Kidney (tissue), 14 donors: ENCODE measurements around the gene GALNT5. TPM values are rescaled to one million over a fixed set of nuclear protein-coding genes. Genes with fewer than 3 reads are reported as not detected.

Source experiments
- DNase-seq, 5 donors: peaks; one replicate each; pipeline ENCODE4 v3.0.0-alpha.2; 2013 to 2020
- FAIRE-seq: peaks from 2 replicates; lab custom pipeline; 2012; peaks lifted over from hg19 to GRCh38; lab: Jason Lieb, UNC
- H3K27ac ChIP-seq, 2 donors: one replicate each; pipeline ENCODE4 v1.7.0; 2013; ENCODE audit warnings: low read depth in 2 of 2, low read length in 2 of 2, inconsistent platforms in 1 of 2
- H3K27me3 ChIP-seq: one replicate; pipeline ENCODE4 v1.7.1; 2013; ENCODE audit warnings: low read length, inconsistent platforms; ENCODE audit not compliant: control insufficient read depth, insufficient read depth
- H3K36me3 ChIP-seq, 3 donors: one replicate each; pipeline versions ENCODE4 v1.7.0 to v1.7.1; 2013; ENCODE audit warnings: low read length in 3 of 3, control low read depth in 1 of 3, inconsistent platforms in 1 of 3; ENCODE audit not compliant: insufficient read depth in 3 of 3, control insufficient read depth in 2 of 3
- H3K4me1 ChIP-seq, 3 donors: one replicate each; pipeline versions ENCODE4 v1.7.0 to v1.7.1; 2013; ENCODE audit warnings: low read length in 3 of 3, inconsistent platforms in 1 of 3, low read depth in 1 of 3; ENCODE audit not compliant: control insufficient read depth in 2 of 3, insufficient read depth in 2 of 3
- H3K4me3 ChIP-seq, 3 donors: one replicate each; pipeline versions ENCODE4 v1.7.0 to v1.8.1; 2013; ENCODE audit warnings: low read length in 3 of 3, control low read depth in 1 of 3, inconsistent platforms in 1 of 3
- H3K9ac ChIP-seq, 3 donors: one replicate each; pipeline versions ENCODE4 v1.7.0 to v1.7.1; 2013; ENCODE audit warnings: low read length in 3 of 3, control low read depth in 1 of 3, inconsistent platforms in 1 of 3
- H3K9me3 ChIP-seq, 3 donors: one replicate each; pipeline versions ENCODE4 v1.7.0 to v1.7.1; 2013; ENCODE audit warnings: low read length in 3 of 3, control low read depth in 1 of 3, inconsistent platforms in 1 of 3; ENCODE audit not compliant: control insufficient read depth in 2 of 3, insufficient read depth in 1 of 3
- intact Hi-C: fragments of 100-400 bp; cut with DNase I; formaldehyde crosslinking; loops from one replicate; pipeline ENCODE4 v1.11.1; 2022
- polyA plus RNA-seq: library from polyadenylated mRNA; stranded (reverse); fragments of 350-450 nt; fragmentation: Illumina TruSeq; extraction: RNeasy Lipid Tissue Mini Kit (QIAGEN cat#74804); gene quantifications from one replicate; pipeline ENCODE4 v1.2.3, GENCODE V29; 2014; ENCODE audit warnings: low read depth, low replicate concordance; ENCODE audit not compliant: insufficient read depth
- total RNA-seq: library from RNA; stranded (reverse); fragmentation: NEBNext Ultra II Directional; extraction: Animal tissue kit (Norgen Biotek cat#: 25700); gene quantifications from one replicate; pipeline ENCODE4 v1.2.1, GENCODE V29; 2021
- TF ChIP-seq, protein P1 (sequence below): IDR thresholded peaks from 3 replicates; pipeline ENCODE4 v1.5.1; 2012; ENCODE audit warnings: mild to moderate bottlenecking, moderate library complexity, borderline replicate concordance; ENCODE audit not compliant: insufficient read depth; ENCODE audit errors: extremely low read depth
- donor health status: control.
- donor health status: control.
- donor health status: control.
- donor health status: control.
- donor health status: control.
- donor health status: DM: yes; HTN: yes; CAD: no.
- donor health status: Normal renal cell carcinoma (clear cell type).

Gene GALNT5
- total and polyA plus RNA-seq, 2 donors from 2014 or later = 0.06 to 0.47 TPM

DNA sequence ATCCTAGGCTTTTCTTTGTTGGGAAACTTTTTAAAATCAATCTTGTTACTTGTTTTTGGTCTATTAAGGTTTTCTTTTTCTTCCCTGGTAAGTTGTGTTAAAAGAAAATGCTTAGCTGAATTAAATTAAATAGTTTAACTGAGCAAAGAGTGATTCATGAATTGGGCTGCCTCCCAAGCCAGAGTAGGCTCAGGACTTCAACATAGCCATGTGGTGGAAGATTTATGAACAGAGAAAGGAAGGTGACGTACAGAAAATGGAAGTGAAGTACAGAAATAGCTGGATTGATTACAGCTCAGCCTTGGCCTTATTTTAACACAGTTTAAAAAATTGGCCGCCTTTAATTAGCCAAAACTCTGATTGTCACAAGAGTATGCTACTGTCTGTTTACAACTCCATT lies 27.9 kb upstream of the GALNT5 start:
- H3K4me3 ChIP-seq = no peak overlapping the region
- no peak overlapping the region for H3K9ac ChIP-seq
- H3K4me1 ChIP-seq = no peaks in the 10 kb centered on the region
- peak in 1 of 5 donors; percentile 46 for DNase-seq
- H3K36me3 ChIP-seq = no peaks in the 10 kb centered on the region
- no peak overlapping the region for H3K27ac ChIP-seq
- FAIRE-seq = no peak
- no peaks in the 10 kb centered on the region for H3K9me3 ChIP-seq
- no peaks in the 10 kb centered on the region for H3K27me3 ChIP-seq
- intact Hi-C loops = no loop called here
- TF ChIP-seq, protein P1, sequence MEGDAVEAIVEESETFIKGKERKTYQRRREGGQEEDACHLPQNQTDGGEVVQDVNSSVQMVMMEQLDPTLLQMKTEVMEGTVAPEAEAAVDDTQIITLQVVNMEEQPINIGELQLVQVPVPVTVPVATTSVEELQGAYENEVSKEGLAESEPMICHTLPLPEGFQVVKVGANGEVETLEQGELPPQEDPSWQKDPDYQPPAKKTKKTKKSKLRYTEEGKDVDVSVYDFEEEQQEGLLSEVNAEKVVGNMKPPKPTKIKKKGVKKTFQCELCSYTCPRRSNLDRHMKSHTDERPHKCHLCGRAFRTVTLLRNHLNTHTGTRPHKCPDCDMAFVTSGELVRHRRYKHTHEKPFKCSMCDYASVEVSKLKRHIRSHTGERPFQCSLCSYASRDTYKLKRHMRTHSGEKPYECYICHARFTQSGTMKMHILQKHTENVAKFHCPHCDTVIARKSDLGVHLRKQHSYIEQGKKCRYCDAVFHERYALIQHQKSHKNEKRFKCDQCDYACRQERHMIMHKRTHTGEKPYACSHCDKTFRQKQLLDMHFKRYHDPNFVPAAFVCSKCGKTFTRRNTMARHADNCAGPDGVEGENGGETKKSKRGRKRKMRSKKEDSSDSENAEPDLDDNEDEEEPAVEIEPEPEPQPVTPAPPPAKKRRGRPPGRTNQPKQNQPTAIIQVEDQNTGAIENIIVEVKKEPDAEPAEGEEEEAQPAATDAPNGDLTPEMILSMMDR = no peak

DNA sequence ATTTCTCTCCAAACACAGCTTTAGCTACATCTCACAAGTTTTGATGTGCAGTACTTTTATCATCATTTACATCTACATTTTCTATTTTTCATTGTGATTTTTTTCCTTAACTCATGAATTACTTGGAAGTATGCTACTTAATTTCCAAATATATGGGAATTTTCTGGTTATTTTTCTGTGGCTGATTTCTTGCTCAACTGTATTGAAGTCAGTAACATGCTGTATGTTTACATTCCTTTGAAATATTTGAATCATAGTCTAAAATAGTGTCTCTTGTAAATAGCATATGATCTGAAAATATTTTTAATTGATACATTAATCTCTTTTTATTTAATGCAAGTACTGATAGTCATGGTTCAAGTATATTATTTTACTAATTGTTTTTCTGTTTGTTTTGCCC lies 26.0 kb upstream of the GALNT5 start:
- Histone ChIP-seq H3K4me3 (no peak overlapping the region), H3K9me3 (no peaks in the 10 kb centered on the region), H3K27ac (no peak overlapping the region), H3K27me3 (no peaks in the 10 kb centered on the region), H3K9ac (no peak overlapping the region), H3K4me1 (no peaks in the 10 kb centered on the region), H3K36me3 (no peaks in the 10 kb centered on the region)
- FAIRE-seq (no peak), DNase-seq (no peak)
- intact Hi-C loops = no loop called here
- TF ChIP-seq, protein P1 = no peak

DNA sequence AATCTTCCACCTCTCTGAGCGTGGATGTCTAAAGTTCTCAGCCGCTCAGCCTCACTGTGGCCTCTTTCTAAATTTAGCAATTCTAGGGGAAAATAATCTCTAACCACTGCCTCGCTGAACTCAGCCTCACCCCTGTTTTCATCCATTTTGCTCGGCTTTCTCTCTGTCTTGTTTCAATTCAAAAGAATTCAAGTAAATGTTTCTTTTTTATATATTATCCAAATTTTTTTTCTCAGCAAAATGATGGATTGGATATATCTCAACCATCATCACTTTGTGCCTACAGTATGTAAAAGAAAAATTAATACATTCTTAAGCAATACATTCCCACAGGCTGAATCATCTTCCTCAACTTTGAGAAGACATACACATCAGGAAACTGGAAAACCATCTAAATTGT lies 24.0 kb upstream of the GALNT5 start:
- Histone ChIP-seq H3K36me3 (no peaks in the 10 kb centered on the region), H3K9me3 (no peaks in the 10 kb centered on the region), H3K4me1 (no peaks in the 10 kb centered on the region), H3K4me3 (no peak overlapping the region), H3K9ac (no peak overlapping the region), H3K27me3 (no peaks in the 10 kb centered on the region), H3K27ac (no peak overlapping the region)
- DNase-seq (no peak), FAIRE-seq (no peak)
- intact Hi-C loops = no loop called here
- TF ChIP-seq, protein P1 = no peak

DNA sequence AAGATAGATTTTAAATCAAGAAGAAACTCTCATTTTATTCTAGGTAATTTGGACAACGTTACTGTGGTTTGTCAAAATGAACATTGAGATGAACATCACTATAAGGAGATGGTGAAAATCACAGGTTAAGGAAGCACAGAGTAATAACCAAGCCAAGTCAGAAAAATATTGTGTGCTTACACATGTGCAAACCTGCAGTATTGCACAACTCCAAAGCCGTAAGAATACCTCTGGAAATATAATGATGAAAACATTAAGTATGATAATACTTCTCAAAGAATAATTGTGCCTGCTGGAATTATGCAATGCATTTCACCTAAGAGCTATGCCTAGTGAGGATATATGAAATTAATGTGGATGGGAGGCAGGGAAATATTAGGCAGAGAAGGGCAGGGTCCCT lies 21.1 kb upstream of the GALNT5 start:
- H3K4me3 ChIP-seq = no peak overlapping the region
- no peak overlapping the region for H3K27ac ChIP-seq
- no peaks in the 10 kb centered on the region for H3K36me3 ChIP-seq
- DNase-seq = no peak
- intact Hi-C loops = no loop called here
- H3K9me3 ChIP-seq = no peaks in the 10 kb centered on the region
- no peak overlapping the region for H3K9ac ChIP-seq
- no peaks in the 10 kb centered on the region for H3K4me1 ChIP-seq
- TF ChIP-seq, protein P1 = no peak
- no peaks in the 10 kb centered on the region for H3K27me3 ChIP-seq
- no peak for FAIRE-seq
